DOHH2 (cell line): Measurements from ENCODE around the gene RTF2.

Experiments
- H3F3A ChIP-seq: fragments of 200-600 bp; sonication (generic), shearing (Covaris generic); 2 replicates; pipeline ENCODE4 v1.6.0; 2016; ENCODE audit warnings: antibody characterized with exemption, mild to moderate bottlenecking; ENCODE audit not compliant: control insufficient read depth, insufficient read depth
- H3K27ac ChIP-seq: fragments of 200-600 bp; sonication (generic); 2 replicates; pipeline ENCODE4 v1.5.1; 2014; ENCODE audit warnings: low read depth, mild to moderate bottlenecking, low read length, moderate library complexity
- H3K27me3 ChIP-seq: fragments of 200-600 bp; sonication (generic); 2 replicates; pipeline ENCODE4 v1.6.1; 2014; ENCODE audit warnings: mild to moderate bottlenecking, low read length, mixed read lengths; ENCODE audit not compliant: control insufficient read depth
- H3K36me3 ChIP-seq: fragments of 200-600 bp; sonication (generic); 2 replicates; pipeline ENCODE4 v1.6.1; 2014; ENCODE audit warnings: mild to moderate bottlenecking, low read length, moderate library complexity, mixed read lengths; ENCODE audit not compliant: control insufficient read depth
- H3K4me1 ChIP-seq: fragments of 200-600 bp; sonication (generic); 2 replicates; pipeline ENCODE4 v1.6.1; 2014; ENCODE audit warnings: mild to moderate bottlenecking, low read length, mixed read lengths; ENCODE audit not compliant: control insufficient read depth
- H3K4me2 ChIP-seq: fragments of 200-600 bp; sonication (generic); 2 replicates; pipeline ENCODE4 v1.6.0; 2014; ENCODE audit warnings: mild to moderate bottlenecking, low read length, moderate library complexity
- H3K4me3 ChIP-seq: fragments of 200-600 bp; sonication (generic); 2 replicates; pipeline ENCODE4 v1.5.1; 2014; ENCODE audit warnings: mild to moderate bottlenecking, low read length, mixed read lengths
- H3K79me2 ChIP-seq: fragments of 200-600 bp; sonication (generic); 2 replicates; pipeline ENCODE4 v1.6.1; 2014; ENCODE audit warnings: mild to moderate bottlenecking, low read length, mixed read lengths; ENCODE audit not compliant: control insufficient read depth
- H3K9me2 ChIP-seq: fragments of 200-600 bp; sonication (generic); replicated peaks from 2 replicates; pipeline ENCODE4 v1.6.1; 2014; ENCODE audit warnings: mild to moderate bottlenecking, low read length, mixed read lengths; ENCODE audit not compliant: control insufficient read depth
- H3K9me3 ChIP-seq: fragments of 200-600 bp; sonication (generic); 2 replicates; pipeline ENCODE4 v1.6.1; 2014; ENCODE audit warnings: antibody characterized with exemption, low read length, mixed read lengths; ENCODE audit not compliant: control insufficient read depth, insufficient read depth
- H4K20me1 ChIP-seq: fragments of 200-600 bp; sonication (generic); 2 replicates; pipeline ENCODE4 v1.6.0; 2014; ENCODE audit warnings: low read depth, mild to moderate bottlenecking, antibody characterized with exemption, low read length, moderate library complexity; ENCODE audit not compliant: control insufficient read depth, insufficient read depth
- EZH2phosphoT487 ChIP-seq: fragments of 200-600 bp; sonication (generic); IDR thresholded peaks from 2 replicates; pipeline ENCODE4 v1.6.1; 2017; ENCODE audit warnings: borderline replicate concordance, mild to moderate bottlenecking, antibody characterized with exemption, low read length, moderate library complexity, mixed read lengths
- TF ChIP-seq, protein P1 (sequence below): fragments of 200-600 bp; sonication (generic); IDR thresholded peaks from one replicate; pipeline ENCODE4 v1.5.1; 2014; ENCODE audit warnings: antibody characterized with exemption, mild to moderate bottlenecking, low read depth, low read length; ENCODE audit not compliant: poor library complexity, severe bottlenecking

RTF2 gene

DNA sequence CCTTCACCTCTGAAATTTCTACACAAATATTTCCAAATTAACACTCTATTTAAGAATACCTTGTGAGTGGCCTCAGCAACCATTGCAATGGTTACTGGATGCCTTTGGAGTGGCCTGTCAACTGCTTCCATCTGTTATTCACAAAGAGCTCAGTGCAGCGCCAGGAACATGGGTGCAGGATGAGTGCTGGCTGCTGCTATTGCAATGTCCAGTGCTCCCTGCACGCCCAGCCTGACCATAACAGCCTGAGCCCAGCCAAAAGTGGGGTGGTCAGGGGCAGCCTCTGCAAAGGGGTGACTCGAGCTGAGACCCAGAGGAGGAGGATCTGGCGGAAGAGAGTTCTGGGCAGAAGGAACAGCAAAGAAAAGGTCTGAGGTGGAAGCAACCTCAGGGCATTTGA, 38.0 kb upstream of the RTF2 start:
- Histone ChIP-seq H4K20me1 (no peaks in the 10 kb centered on the region), H3K27me3 (no peaks in the 10 kb centered on the region), H3F3A (0 out of 2 replicates have a peak, but pooled peaks cover 3% of the 10 kb centered on the region), H3K4me2 (no peak overlapping the region), H3K9me2 (no peaks in the 10 kb centered on the region), H3K36me3 (no peaks in the 10 kb centered on the region), H3K4me1 (peaks cover 29% of the 10 kb centered on the region), H3K27ac (no peak overlapping the region), H3K79me2 (no peaks in the 10 kb centered on the region), H3K4me3 (no peak overlapping the region), H3K9me3 (no peaks in the 10 kb centered on the region)
- no peak for TF ChIP-seq EZH2phosphoT487
- TF ChIP-seq, protein P1, sequence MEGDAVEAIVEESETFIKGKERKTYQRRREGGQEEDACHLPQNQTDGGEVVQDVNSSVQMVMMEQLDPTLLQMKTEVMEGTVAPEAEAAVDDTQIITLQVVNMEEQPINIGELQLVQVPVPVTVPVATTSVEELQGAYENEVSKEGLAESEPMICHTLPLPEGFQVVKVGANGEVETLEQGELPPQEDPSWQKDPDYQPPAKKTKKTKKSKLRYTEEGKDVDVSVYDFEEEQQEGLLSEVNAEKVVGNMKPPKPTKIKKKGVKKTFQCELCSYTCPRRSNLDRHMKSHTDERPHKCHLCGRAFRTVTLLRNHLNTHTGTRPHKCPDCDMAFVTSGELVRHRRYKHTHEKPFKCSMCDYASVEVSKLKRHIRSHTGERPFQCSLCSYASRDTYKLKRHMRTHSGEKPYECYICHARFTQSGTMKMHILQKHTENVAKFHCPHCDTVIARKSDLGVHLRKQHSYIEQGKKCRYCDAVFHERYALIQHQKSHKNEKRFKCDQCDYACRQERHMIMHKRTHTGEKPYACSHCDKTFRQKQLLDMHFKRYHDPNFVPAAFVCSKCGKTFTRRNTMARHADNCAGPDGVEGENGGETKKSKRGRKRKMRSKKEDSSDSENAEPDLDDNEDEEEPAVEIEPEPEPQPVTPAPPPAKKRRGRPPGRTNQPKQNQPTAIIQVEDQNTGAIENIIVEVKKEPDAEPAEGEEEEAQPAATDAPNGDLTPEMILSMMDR = no peak

GRCh38 chr20:56430957-56431356, 37.5 kb upstream of the RTF2 start:
- TF ChIP-seq, protein P1 = no peak
- H3K9me3 ChIP-seq = no peaks in the 10 kb centered on the region
- no peaks in the 10 kb centered on the region for H3K36me3 ChIP-seq
- H3K27me3 ChIP-seq = no peaks in the 10 kb centered on the region
- no peak overlapping the region for H3K27ac ChIP-seq
- no peak overlapping the region for H3K4me2 ChIP-seq
- H3K9me2 ChIP-seq = no peaks in the 10 kb centered on the region
- H3F3A ChIP-seq = 0 out of 2 replicates have a peak, but pooled peaks cover 3% of the 10 kb centered on the region
- H3K79me2 ChIP-seq = no peaks in the 10 kb centered on the region
- peaks cover 29% of the 10 kb centered on the region for H3K4me1 ChIP-seq
- H4K20me1 ChIP-seq = no peaks in the 10 kb centered on the region
- H3K4me3 ChIP-seq = no peak overlapping the region

DNA sequence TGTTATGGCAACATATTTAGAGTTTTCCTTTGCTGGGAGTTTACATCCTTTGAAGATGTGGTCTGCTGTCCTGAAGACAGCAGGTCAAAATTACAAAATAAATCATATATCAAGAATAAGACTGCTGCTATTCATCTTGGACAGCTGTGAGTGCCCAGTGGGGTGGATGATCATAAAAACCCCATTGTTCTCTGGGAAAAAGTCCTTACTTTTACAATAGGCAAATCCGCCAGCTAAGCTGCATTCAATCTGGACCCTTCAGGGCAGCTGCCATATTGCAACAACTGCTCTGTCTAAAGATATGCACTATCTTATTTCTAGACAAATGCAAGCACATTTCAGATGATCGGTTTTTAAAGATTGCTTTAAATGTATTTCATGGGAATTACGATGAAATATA, 37.0 kb upstream of the RTF2 start:
- H3K4me2 ChIP-seq = no peak overlapping the region
- H3K27ac ChIP-seq = no peak overlapping the region
- 0 out of 2 replicates have a peak, but pooled peaks cover 3% of the 10 kb centered on the region for H3F3A ChIP-seq
- no peaks in the 10 kb centered on the region for H3K79me2 ChIP-seq
- H3K4me3 ChIP-seq = no peak overlapping the region
- H3K9me3 ChIP-seq = no peaks in the 10 kb centered on the region
- H4K20me1 ChIP-seq = no peaks in the 10 kb centered on the region
- H3K4me1 ChIP-seq = peaks cover 29% of the 10 kb centered on the region
- no peaks in the 10 kb centered on the region for H3K9me2 ChIP-seq
- H3K27me3 ChIP-seq = no peaks in the 10 kb centered on the region
- TF ChIP-seq, protein P1 = no peak
- TF ChIP-seq EZH2phosphoT487 = no peak
- H3K36me3 ChIP-seq = no peaks in the 10 kb centered on the region

- Histone ChIP-seq H3K4me2 (no peak overlapping the region), H4K20me1 (no peaks in the 10 kb centered on the region), H3K36me3 (no peaks in the 10 kb centered on the region), H3K9me3 (no peaks in the 10 kb centered on the region), H3K27me3 (no peaks in the 10 kb centered on the region), H3K4me3 (no peak overlapping the region), H3K4me1 (peaks cover 21% of the 10 kb centered on the region), H3K79me2 (no peaks in the 10 kb centered on the region), H3K9me2 (no peaks in the 10 kb centered on the region), H3F3A (0 out of 2 replicates have a peak, but pooled peaks cover 3% of the 10 kb centered on the region), H3K27ac (no peak overlapping the region)
- TF ChIP-seq, protein P1 = no peak
- TF ChIP-seq EZH2phosphoT487 = no peak
Measured at GRCh38 chr20:56433221-56433879, 35.1 kb upstream of the RTF2 start.
